GM13977 (cell line): ENCODE data around the gene PDIA4.
"Not testable (repeated sequence)": the region's sequence is repeated elsewhere in the genome, so short reads cannot be mapped to it uniquely, and the experiment has no call there.

Experiments
- DNase-seq: peaks from one replicate; pipeline ENCODE4 v3.0.0; 2012; ENCODE audit warnings: low spot score
- in situ Hi-C: fragments of 300-500 bp; cut with MboI; formaldehyde crosslinking; loops from one replicate; pipeline ENCODE4 v1.12.0; 2022; ENCODE audit warnings: low sequenced_read_pairs, low pct_unique_long_range_greater_than_20kb, mixed read lengths, inconsistent platforms; ENCODE audit not compliant: unreplicated experiment
- TF ChIP-seq, protein P1 (sequence below): IDR thresholded peaks from 2 replicates; pipeline ENCODE4 v1.5.1; 2012; ENCODE audit warnings: mild to moderate bottlenecking, control low read depth; ENCODE audit not compliant: insufficient read depth; ENCODE audit errors: extremely low read depth, missing control alignments

The PDIA4 gene

DNA sequence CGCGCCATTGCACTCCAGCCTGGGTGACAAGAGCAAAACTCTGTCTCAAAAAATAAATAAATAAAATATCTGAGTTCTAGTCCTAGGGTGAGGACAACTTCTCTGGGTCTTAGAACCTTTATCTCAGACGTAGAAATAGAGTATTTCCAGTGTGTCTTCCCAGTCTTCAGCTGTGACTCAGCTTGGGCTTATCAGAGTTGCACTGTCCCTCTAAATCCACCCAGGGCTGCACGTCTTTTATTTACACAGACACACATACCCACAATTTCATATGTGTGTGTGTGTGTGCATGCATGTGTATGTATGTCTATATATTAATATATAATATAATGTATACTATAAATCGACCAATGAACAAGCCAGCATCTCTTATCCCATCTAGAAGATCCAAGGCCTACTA, 13.0 kb upstream of the PDIA4 start:
- in situ Hi-C loops = no loop called here
- DNase-seq = no peak
- TF ChIP-seq, protein P1, sequence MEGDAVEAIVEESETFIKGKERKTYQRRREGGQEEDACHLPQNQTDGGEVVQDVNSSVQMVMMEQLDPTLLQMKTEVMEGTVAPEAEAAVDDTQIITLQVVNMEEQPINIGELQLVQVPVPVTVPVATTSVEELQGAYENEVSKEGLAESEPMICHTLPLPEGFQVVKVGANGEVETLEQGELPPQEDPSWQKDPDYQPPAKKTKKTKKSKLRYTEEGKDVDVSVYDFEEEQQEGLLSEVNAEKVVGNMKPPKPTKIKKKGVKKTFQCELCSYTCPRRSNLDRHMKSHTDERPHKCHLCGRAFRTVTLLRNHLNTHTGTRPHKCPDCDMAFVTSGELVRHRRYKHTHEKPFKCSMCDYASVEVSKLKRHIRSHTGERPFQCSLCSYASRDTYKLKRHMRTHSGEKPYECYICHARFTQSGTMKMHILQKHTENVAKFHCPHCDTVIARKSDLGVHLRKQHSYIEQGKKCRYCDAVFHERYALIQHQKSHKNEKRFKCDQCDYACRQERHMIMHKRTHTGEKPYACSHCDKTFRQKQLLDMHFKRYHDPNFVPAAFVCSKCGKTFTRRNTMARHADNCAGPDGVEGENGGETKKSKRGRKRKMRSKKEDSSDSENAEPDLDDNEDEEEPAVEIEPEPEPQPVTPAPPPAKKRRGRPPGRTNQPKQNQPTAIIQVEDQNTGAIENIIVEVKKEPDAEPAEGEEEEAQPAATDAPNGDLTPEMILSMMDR = no peak

DNA sequence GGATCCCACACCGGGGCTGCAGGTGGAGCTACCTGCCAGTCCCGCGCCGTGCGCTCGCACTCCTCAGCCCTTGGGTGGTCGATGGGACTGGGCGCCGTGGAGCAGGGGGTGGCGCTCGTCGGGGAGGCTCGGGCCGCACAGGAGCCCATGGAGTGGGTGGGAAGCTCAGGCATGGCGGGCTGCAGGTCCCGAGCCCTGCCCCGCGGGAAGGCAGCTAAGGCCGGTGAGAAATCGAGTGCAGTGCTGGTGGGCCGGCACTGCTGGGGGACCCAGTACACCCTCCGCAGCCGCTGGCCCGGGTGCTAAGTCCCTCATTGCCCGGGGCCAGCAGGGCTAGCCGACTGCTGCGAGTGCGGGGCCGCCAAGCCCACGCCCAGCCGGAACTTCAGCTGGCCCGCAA, 10.3 kb upstream of the PDIA4 start:
- DNase-seq, in situ Hi-C loops: not testable (repeated sequence)

DNA sequence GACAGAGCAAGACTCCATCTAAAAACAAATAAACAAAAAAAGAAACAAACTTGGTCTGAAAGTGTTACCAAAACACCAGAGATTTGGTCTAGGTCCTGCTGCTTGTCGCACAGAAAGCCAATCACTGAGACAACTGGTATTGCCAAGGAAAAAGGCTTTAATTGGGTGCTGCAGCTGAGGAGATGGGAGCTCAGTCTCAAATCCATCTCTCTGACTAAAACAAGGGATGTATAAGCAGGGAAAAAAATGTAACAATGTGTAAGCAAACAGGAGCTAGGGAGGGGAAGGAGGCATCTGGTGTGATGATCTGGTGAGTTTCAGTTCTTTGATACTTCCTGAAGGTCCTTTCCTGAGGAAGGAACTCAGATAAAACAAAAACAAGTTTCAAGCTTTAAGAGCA, 8.4 kb upstream of the PDIA4 start:
- DNase-seq = no peak
- in situ Hi-C loops = no loop called here
- TF ChIP-seq, protein P1 = no peak

DNA sequence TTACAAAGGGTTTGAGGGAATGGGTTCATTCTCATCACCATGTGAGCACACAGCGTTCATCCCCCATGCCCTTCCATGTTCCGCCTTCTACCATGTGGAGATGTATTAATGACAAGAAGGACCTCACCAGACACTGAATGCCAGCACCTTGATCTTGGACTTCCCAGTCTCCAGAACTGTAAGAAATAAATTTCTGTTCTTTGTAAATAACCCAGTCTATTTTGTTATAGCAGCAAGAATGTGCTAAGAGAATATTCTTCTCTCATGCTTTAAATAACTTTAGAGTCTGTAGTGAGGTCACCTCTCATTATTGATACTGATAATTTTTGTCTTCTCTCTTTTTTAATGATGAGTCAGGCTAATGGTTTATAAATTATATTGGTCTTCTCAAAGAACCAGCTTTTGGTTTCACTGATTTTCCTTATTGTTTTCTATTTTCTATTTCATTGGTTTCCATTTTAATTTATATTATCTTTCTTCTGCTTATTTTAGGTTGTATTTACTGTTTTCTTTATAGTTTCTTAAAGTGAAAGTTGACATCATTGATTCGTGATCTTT, 3.1 kb upstream of the PDIA4 start:
- DNase-seq = no peak
- TF ChIP-seq, protein P1 = no peak
- in situ Hi-C loops = no loop called here

DNA sequence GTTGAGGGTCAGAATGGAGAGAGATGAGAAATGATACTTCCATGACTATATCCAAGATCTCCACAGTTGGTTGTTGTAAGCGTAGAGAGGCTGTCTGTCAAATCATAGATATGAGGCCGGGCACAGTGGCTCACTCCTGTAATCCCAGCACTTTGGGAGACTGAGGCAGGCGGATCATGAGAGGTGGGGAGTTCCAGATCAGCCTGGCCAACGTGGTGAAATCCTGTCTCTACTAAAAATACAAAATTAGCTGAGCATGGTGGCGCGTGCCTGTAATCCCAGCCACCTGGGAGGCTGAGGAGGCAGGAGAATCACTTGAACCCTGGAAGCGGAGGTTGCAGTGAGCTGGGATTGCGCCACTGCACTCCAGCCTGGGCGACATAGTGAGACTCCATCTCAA, 2.1 kb upstream of the PDIA4 start:
- in situ Hi-C loops = not testable (repeated sequence)

DNA sequence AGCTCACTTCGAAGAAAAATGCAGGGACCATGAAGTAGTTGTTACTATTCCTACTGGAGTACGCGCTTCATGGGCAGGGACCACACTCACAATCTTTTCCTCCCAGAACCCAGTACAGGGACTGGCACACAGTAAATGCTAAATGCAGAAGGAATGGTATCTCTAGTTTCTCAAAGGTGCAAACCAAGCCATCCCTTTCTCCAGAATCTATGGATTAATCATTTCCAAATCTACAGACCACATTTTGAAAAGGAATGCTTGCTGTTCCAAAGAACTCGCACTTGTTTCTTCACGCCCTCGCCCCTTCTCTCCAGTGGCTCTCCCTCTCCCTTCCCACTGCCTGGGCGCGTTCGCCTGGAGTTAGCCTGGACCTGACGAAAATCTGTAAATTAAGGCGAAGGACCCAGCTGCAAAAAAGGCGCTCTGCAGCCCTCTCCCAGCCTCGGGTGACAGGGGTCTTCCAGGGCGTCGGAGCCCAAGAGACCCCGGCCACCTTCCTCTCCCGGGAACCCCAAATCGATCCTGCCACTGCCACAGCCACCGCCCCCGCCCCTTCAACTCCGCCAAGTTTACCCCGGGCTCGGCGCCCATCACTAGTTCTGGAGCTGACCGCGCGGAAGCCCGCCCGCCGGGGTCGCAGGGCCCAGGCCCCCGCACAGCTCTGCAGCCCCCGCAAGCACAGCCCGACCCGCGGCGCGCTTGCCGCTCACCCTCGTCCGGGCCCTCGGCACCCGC, 527 bp downstream of the PDIA4 start:
- in situ Hi-C loops = no loop called here
- no peak for DNase-seq
- TF ChIP-seq, protein P1 = no peak

More for the DNA sequence above, 2.1 kb upstream of the PDIA4 start:
- not testable (repeated sequence) for DNase-seq

DNA sequence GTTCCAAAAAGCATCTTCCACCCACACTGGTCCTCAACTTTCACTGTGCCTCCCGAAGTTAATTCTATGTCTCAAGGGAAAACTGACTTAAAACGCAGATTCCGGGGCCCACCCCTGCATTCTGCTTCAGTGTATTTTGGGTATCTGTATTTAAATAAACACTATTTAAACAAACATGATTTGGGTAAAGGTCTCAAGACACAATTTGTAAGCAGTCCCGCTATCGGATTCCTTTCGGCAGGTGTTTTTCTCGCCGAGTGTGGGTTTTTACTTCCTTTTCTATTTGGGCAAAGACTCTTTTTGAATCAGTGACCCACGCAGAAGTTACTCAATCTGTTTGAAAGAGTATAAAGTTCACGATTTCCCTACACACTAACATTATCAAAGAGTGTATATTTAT, 1.2 kb downstream of the PDIA4 start:
- peak; percentile 44 for DNase-seq
- in situ Hi-C loops = no loop called here
- TF ChIP-seq, protein P1 = no peak
